NB4 (cell line): Measurements from ENCODE around the gene CCDC91.

Source experiments
- MYC ChIP-seq: IDR thresholded peaks from 2 replicates; pipeline ENCODE4 v1.6.1; 2011; ENCODE audit warnings: low read depth, low read length
- POLR2A ChIP-seq: IDR thresholded peaks from 2 replicates; pipeline ENCODE4 v1.6.1; 2011; ENCODE audit warnings: mild to moderate bottlenecking; ENCODE audit not compliant: insufficient read length; ENCODE audit errors: extremely low read depth
- TF ChIP-seq, protein P1 (sequence below): IDR thresholded peaks from one replicate; pipeline ENCODE4 v1.5.1; 2012; ENCODE audit warnings: low read depth, low read length
- TF ChIP-seq, protein P2 (sequence below): IDR thresholded peaks from 2 replicates; pipeline ENCODE4 v1.6.1; 2011; ENCODE audit warnings: low read depth, low read length

GRCh38 chr12:28209782-28210181 is 19.5 kb downstream of the CCDC91 start:
- TF ChIP-seq, protein P1, sequence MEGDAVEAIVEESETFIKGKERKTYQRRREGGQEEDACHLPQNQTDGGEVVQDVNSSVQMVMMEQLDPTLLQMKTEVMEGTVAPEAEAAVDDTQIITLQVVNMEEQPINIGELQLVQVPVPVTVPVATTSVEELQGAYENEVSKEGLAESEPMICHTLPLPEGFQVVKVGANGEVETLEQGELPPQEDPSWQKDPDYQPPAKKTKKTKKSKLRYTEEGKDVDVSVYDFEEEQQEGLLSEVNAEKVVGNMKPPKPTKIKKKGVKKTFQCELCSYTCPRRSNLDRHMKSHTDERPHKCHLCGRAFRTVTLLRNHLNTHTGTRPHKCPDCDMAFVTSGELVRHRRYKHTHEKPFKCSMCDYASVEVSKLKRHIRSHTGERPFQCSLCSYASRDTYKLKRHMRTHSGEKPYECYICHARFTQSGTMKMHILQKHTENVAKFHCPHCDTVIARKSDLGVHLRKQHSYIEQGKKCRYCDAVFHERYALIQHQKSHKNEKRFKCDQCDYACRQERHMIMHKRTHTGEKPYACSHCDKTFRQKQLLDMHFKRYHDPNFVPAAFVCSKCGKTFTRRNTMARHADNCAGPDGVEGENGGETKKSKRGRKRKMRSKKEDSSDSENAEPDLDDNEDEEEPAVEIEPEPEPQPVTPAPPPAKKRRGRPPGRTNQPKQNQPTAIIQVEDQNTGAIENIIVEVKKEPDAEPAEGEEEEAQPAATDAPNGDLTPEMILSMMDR: no peak
- TF ChIP-seq MYC (no peak), POLR2A (no peak)
- TF ChIP-seq, protein P2, sequence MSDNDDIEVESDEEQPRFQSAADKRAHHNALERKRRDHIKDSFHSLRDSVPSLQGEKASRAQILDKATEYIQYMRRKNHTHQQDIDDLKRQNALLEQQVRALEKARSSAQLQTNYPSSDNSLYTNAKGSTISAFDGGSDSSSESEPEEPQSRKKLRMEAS: no peak
